Activated T-cell treated with anti-CD3 and anti-CD28 coated beads, Interleukin-2, amount 50 U/mL, for 1 hour (primary cell): ENCODE data around the gene GRM7.

Experiments used
- DNase-seq: peaks from one replicate; pipeline ENCODE4 v3.0.0-alpha.2; 2020

GRM7 gene

GRCh38 chr3:7249493-7250076 lies 388.7 kb downstream of the GRM7 start:
- DNase-seq, result no peak

- DNase-seq, result no peak
Measured at GRCh38 chr3:7254251-7254650, 393.3 kb downstream of the GRM7 start.

- no peak for DNase-seq
Measured at GRCh38 chr3:7260975-7261374, 400.1 kb downstream of the GRM7 start.

- DNase-seq, result no peak
Measured at GRCh38 chr3:7263347-7264195, 402.7 kb downstream of the GRM7 start.

GRCh38 chr3:7264196-7264526 lies 403.2 kb downstream of the GRM7 start:
- no peak for DNase-seq

GRCh38 chr3:7265736-7266135 lies 404.8 kb downstream of the GRM7 start:
- no peak for DNase-seq

GRCh38 chr3:7266551-7266950 lies 405.6 kb downstream of the GRM7 start:
- DNase-seq, result no peak

- no peak for DNase-seq
Measured at GRCh38 chr3:7270731-7271130, 409.8 kb downstream of the GRM7 start.

- DNase-seq, result no peak
Measured at GRCh38 chr3:7271631-7272030, 410.7 kb downstream of the GRM7 start.

- DNase-seq, result no peak
Measured at GRCh38 chr3:7272203-7272602, 411.3 kb downstream of the GRM7 start.

GRCh38 chr3:7275396-7275795 lies 414.5 kb downstream of the GRM7 start:
- DNase-seq, result no peak

GRCh38 chr3:7280318-7280717 lies 419.4 kb downstream of the GRM7 start:
- no peak for DNase-seq

- no peak for DNase-seq
Measured at GRCh38 chr3:7282988-7283387, 422.1 kb downstream of the GRM7 start.

- DNase-seq, result no peak
Measured at GRCh38 chr3:7285505-7285904, 424.6 kb downstream of the GRM7 start.

GRCh38 chr3:7288133-7288532 lies 427.2 kb downstream of the GRM7 start:
- no peak for DNase-seq

GRCh38 chr3:7289121-7289520 lies 428.2 kb downstream of the GRM7 start:
- DNase-seq, result no peak

- no peak for DNase-seq
Measured at GRCh38 chr3:7290077-7290825, 429.3 kb downstream of the GRM7 start.

GRCh38 chr3:7292362-7292761 lies 431.4 kb downstream of the GRM7 start:
- DNase-seq, result no peak

- DNase-seq, result no peak
Measured at GRCh38 chr3:7293286-7293685, 432.4 kb downstream of the GRM7 start.

GRCh38 chr3:7305561-7305960 lies 444.6 kb downstream of the GRM7 start:
- no peak for DNase-seq

GRCh38 chr3:7306901-7307300 lies 446.0 kb downstream of the GRM7 start:
- no peak for DNase-seq

GRCh38 chr3:7307410-7307809 lies 446.5 kb downstream of the GRM7 start:
- DNase-seq, result no peak

GRCh38 chr3:7309641-7310102 lies 448.8 kb downstream of the GRM7 start:
- DNase-seq, result no peak

GRCh38 chr3:7315037-7315436 lies 454.1 kb downstream of the GRM7 start:
- DNase-seq, result no peak
